ENCODE data around the gene PBXIP1.

The PBXIP1 gene

DNA sequence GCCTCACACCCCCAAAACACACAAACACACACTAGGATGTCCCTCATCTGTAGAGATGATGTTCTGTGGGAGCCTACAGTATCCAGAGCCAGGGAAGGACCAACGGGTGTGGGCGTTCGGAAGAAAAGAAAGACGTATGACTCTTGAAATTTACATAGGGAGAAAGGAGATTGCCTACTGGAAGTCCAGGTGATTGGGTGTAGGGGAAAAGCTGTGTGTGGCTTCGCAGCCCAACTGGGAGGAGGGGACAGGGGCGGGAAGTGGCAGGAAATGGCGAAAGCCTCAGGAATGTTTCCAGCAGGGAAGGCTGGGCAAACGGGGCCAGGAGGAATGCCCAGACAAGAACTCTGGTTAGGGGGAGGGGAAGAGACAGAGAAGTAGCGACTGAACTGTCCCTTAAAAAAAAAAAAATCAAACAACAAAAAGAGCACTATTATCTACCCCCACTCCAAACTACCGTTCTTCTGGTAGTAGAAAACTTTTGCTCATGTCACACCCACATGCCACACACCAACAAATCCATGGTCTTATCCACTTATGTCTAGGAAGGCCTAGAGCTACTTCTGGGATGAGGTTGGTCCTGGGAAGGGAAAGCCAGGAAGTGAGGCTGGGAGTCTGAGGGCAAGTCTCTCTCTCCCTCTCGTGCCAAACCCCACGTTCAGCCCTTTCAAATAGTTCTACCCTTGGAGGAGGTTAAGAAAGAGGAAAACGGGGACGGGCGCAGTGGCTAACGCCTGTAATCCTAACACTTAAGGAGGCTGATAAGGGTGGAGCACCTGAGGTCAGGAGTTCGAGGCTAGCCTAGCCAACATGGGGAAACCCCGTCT is 16.8 kb upstream of the PBXIP1 start:
- no peak for DNase-seq (ENCODE audit: low read depth)

DNA sequence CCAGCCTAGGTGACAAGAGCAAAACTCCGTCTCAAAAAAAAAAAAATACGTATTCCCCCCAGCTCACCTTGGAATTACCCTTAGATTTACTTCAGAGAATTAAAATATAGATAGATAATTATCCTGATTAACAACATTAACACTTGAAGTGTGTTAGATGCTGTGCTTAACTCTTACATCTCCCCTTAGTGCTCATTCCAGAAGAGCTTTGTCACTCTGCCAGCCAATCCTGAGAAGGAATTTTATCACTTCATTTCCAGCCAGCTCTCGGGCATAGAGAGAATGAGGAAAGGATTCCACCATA is 16.3 kb upstream of the PBXIP1 start:
- DNase-seq (ENCODE audit: low read depth): no peak

DNA sequence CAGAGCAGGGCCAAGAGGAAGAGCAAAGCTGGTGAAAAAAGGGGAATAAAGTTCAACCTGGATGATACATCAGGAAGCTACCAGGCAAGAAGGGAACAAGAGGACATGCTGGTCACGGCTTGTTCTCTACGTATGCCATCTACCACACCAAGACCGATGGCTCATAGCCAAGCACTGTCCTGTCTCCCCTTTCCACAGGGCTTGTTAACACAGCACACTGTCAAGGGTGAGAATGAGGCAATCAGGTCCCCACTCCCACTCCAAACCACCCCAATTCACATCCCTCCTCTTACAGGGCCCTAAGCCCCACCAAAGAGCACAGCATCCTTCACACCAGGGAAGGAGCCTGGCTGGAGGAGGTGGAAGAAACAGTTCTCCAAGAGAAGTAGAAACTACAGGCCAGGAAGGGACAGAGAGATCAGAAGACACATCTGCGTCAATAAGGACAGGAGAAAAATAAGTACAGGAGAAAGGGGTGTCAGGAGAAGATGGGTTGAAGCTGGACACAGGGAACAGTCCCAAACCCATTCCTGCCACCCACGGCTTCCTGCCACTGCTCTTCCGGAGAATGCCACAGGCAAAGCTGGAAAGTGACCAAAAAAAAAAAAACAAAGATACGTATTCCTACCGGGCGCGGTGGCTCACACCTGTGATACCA is 15.6 kb upstream of the PBXIP1 start:
- DNase-seq (ENCODE audit: low read depth): no peak

DNA sequence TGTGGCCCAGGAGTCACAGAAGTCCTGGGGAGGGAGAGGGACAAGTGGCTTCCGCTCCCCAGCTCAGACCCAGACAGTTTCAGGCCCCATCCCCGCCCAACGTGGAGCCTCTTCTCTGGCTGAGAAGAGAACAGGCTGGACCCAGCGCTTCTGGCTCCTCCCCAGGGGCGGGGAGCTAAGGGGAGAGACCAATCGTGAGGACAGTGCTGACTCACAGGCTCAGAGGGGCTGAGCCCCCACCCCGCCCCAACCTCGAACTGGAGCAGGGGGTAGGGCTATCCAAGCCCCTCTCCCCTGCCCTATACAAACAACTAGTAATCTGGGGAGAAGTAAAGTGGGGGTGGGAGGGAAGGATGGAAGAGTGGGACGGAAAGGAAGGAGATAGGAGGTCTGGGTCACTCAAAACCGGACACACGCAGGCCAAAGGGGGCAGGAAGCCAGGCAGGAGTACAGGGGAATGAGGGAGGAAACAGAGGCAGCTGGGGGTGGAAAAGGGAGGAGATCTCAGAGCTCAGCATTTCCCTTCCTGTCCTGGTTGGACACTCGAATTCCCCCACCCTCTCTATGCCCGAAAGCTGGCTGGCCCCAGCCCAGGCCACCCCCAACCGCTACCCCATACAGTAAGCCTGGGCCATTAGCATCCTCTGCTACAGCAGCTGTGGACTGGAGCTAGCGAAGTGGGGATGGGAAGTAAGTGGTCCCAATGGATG is 14.9 kb upstream of the PBXIP1 start, which contains the start of gene SHC1:
Gene SHC1, minus strand, starts transcription at position 117 of the 710 bp plus-strand sequence. CDS start 221 bp downstream, outside the sequence.
- DNase-seq (ENCODE audit: low read depth): no peak

DNA sequence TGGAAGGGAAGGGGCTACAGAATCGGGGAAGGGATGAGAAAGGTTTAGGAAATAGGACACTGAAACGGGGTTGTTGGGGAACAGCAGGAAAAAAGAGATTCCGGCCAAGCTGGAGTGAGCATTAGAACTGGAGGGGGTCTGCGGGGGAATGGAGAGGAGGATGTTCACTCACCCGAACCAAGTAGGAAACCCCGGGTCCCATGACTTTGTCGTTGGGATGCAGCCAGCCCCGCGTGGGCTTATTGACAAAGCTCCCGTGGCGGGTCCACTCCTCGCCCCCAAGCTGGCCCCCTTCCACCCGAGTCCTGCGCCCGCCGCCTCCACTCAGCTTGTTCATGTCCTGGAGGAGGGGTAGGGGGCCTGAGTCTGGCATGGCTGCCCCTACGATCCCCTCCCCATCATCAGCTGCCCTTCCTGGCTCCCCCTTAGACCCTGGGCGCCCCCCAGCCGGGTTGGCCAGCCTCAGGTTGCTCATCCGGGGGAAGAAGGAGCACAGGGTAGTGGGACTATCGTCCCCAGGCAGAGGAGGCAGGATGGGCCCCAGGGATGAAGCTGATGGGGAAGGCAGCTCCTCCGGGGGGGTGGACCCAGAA is 14.1 kb upstream of the PBXIP1 start:
- DNase-seq (ENCODE audit: low read depth): no peak

DNA sequence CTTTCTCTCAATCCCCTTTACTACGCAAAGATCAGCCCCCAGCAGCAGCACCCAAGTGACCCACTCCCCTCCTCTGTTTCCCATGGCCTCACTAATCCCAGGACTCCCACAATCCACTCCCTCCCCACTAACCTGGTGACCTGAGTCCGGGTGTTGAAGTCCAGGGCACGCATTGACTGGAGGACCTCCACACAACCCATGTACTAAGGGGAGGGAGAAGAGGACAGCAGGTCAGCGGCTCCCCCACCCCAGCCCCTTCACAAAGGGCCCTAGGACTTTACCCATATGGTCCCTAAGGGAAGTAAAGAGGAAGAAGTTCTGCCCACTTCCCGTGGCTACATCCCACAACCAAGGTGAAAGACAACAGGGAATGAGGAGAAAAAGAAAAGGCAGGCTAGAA is 13.3 kb upstream of the PBXIP1 start:
- no peak for DNase-seq (ENCODE audit: low read depth)

DNA sequence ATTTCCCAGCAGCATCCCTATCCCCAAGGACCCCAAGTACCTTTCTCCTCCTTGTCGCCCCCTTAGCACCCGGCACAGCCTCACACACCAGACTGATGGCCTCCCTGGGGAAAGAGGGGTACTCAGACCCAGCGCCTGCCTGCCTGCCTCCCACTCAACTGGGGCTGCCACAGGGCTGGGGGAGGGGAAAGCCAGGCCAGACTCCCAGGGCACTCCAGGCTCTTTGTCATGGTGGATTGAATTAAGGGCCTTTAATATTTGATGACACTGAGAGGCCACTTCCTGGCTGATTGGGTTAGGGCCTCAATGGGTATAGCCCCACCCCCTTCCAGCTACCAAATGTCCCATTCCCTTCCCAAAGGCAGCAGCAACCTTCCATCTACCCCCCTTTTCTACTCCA is 12.8 kb upstream of the PBXIP1 start:
- no peak for DNase-seq (ENCODE audit: low read depth)

DNA sequence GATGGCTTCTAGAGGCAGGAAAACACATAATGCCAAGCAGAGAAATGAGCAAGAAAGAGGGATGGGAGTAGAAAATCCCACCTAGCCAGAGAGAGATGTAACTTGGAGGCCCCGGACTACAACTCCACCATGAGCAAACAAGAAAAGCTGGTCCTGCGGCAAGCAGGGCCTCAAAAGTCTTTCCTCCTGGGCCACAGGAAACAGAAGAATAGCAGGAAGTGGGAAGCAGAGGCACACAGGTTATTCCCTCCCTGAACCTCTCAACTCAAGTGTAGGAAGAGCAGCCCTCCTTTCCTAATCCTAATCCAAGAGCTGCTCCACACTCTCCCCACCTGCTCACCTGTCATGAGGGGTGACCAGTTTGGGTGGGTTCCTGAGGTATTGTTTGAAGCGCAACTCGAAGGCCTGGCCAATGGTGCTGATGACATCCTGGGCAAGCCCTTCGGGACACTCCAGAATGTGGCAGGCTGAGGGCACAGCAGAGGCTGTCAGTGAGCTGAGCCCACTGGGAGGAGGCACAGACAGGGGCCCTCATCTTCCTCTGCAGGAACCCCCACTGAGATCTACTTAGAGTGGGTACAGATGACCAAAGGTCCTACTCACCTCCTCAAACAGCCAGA is 11.5 kb upstream of the PBXIP1 start:
- no peak for DNase-seq (ENCODE audit: low read depth)

DNA sequence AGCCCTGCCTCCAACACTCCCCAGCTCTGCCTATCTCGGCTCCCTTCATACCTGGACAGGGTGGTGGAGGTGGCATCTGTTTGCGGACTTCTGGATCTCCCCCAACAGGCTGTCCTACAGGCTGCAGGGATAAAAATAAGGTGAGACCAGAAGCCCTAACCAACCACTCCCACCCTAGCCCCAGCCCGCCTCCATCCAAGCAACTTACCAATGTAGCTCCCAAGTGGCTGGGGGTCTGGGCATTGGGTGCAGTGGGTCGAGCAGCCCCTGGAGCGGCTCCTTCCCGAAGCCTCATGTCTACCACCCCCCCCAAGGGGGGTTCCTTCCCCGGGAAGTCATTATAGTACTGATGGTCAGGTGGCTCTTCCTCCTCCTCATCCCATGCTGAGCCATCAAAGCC is 10.2 kb upstream of the PBXIP1 start:
- no peak for DNase-seq (ENCODE audit: low read depth)

DNA sequence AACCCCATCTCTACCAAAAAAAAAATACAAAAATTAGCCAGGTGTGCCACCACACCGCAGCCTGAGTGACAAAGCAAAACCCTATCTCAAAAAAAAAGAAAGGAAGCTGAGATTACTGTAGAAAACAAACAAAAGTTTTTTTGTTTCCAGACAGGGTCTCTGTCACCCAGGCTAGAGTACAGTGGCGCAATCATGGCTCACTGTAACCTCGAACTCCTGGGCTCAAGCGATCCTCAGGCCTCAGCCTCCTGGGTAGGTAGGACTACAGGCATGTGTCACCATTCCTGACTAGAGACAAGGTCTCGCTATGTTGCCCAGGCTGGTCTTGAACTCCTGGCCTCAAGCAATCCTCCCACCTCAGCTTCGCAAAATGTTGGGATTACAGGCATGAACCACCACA is 8.5 kb upstream of the PBXIP1 start:
- no peak for DNase-seq (ENCODE audit: low read depth)

DNA sequence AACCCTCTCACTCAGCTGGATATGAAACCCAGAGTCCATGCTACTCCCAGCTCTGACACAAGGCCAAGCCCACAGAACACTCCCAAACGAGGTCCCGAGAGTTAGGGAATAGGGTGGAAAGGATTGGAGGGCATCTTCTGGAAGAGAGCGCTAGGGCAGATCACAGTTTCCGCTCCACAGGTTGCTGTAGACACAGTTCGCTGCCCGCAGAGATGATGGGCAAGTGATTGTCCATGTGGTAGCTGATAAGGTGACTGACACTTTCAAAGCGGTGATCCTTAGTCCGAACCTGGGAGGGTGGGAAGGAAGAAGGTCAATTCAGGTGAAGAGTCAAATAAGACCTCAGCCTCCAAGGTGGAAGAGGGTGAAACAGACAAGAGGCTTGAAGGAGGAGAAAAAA is 7.7 kb upstream of the PBXIP1 start:
- DNase-seq (ENCODE audit: low read depth): no peak

DNA sequence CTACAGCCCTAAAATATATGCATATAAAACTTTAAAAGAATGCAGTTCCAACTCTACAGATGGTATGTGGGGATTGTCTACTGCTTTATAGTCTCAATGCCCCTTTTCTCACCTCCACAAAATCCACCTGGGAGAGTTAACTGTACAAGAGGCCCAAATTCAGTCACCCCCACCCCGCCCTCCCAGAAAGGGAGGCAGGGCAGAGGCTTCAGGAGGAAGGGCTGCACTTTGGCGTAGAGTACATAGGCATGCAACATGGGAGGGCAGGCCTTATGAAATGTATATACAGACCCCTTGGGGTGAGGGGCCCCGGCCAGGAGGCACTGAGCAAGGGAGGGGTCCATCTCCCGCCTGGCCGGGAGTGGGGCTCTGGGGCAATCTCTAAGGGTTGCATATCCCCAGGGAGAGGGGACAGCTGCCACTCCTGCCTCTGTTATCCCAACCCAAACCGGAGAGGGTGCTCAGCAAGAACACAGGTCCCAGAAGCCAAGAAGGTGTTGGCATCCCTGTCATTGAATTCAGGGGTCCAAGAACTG is 7.0 kb upstream of the PBXIP1 start:
- DNase-seq (ENCODE audit: low read depth): no peak

DNA sequence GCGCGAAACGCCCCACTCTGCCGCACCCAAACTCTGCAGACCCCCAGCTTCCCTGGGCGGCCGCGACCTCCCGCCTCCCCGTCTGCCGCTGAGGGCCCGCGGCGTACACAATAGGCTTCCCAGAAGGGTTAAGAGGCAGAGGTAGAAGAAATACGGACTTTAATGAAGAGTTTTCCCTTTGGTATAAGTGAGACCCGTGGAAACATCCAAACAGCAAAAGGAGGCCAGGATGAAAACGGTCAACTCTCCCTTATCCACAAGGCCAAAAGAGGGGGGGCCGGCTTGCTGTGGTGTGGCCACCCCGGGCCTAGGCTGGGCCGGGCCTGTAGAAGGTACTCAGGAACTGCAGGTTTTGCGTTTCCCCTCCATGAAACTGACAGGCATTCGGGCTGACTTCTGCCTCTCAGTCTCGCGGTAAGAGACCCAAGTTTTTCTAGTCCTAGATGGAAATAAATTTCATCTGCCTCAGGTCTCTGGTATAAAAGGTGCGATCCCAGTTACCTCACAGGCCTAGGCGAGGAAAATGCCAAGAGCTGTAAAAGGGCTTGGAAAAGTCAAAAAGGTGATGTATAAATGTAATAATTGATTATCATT is 6.4 kb upstream of the PBXIP1 start:
- DNase-seq (ENCODE audit: low read depth): no peak

DNA sequence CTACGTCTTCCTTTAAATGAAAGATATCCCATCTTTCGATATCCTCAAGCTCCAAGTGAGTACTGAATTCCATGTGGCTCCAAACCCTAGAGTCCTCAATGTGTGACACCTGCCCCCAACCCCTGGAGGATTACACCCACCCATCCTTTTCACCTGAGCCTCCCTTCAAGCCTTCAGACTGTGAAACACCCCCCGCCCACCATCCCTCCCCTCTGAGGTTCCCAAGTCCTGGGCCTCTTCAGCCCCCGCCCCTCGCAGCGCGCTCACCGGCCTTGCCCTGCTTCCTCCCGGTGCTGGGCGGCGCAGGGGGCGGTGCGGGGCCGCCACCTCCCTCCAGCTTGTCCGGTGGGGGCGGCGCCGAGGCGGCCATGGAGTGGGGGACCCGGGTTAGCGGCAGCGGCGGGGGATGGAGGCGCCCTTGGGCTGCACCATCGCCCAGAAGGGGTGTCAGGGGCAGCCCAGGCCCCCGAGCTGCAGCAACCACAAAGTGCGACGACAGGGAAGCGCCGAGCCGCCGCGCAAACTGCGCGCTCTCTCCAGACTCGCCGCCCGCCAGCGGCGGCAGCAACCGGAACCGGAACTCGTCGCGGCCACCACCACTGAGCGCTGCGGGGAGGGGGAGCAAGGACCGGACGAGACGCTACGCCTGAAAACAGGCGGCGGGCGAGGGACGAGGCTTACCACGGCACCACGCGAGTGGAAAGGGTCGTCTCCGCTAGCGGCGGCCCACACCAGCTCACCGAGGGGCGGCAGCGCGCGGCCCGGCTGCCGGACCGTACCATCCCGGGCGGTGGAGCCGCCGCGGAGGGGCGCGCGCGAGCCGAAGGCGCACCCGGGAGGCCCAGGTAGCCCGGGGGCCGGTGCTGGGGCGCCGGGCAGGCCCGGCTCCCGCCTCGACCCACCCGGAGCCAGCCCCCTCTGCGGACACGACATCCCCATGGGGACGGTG is 5.6 kb upstream of the PBXIP1 start, which contains the start of gene PYGO2:
Gene PYGO2, minus strand, starts transcription at position 576 of the 949 bp plus-strand sequence. Its CDS starts 206 bp downstream, at position 370.
- DNase-seq (ENCODE audit: low read depth): peak; percentile 80

DNA sequence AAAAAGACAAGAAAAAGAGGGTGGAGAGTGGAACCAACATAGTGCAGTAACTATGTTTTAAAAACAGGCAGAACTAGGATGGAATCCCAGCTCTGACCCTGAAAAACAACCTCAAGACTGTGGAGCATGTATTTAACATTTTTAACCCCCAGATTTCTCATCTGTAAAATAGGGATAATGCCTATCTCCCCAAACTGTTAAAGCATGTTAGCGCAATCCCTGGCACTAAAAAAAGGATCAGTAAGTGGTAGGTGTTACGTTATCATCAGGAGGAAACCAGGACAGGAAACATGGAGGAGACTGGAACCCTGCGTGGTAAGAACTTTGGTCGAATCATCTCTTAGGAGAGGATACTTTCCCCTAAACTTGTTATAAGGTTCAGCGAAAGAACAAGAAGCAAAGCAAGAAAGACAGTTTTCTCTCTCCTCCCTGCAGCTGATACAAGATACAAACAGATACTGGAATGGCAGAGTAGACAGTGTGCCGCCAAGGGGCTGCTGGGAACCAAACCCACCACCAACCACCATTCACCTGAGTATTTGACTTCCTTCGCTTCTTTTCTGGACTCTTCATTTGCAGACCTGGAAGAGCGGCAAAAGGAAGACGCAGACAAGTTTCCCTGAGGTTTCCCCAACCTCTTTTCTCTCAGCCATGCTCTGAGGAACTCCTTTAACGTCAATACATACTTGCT is 4.7 kb upstream of the PBXIP1 start:
- no peak for DNase-seq (ENCODE audit: low read depth)

DNA sequence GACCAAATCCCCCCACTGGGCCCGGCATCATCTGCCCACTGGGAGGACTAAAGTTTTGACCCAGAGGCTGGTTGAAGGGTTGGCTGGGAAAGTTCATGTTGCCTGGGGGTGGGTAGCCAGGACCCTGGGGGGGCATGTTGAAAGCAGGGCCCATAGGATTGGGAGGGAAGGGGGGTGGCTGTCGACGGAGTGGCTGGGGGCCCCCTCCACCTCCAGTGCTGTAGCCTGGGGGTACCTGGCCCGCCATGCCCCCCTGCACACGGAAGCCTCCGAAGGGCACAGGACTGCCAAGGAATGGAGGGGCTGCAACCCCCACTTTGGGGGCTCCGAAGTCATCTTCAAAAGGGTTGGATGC is 3.5 kb upstream of the PBXIP1 start:
- no peak for DNase-seq (ENCODE audit: low read depth)

DNA sequence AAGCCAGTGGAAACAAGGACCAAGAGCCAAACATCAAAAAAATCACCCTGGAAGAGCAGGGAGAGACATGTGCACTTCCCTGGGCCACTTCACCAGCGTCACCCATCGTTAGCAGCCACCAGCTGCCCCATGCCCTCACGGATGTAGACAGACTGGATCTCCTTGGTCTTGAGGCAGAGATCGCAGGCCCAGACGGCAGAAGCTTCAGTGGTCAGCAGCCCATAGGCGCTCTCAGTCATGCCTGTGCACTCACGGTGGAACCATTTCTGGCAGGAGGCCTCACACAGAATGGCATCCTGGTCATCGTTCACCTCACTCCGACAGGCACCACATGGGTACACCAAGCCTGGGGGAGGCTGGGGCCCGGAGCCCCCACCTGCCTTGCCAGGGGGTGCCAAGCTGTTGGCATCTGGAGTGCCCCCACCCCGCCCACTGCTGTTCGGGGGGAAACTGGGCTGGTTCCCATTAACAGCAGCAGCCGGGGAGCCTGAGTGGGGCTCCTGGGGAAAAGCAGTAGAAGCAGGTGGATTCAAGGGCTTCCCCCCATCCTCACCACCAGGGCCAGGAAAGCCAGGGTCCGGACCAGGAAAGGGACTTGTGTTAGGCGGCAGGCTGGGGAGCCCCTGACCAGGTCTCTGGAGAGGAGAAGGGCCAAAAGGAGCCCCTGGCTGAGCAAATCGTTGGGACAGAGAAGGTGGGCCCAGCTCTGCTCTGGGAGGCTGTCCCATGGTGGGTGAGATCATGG is 3.0 kb upstream of the PBXIP1 start:
- no peak for DNase-seq (ENCODE audit: low read depth)

DNA sequence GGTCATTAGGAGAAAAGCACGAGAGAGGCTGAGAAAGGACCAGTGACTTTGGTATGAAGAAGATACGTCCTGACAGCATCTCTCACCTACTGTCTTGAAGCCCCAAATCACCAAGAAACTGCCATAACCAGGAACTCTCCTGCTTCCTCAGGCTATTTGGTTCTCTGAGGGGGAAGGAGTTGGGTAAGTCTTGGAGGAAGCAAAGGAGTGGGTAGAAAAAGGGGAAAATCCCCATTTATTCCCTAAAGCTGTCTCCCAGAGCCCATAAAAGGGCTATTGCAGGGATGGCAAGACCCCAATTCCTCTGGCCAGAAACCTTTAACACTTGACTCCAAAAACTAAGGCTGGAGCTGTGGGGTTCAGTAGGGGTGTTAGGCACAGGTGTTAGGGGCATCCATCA is 2.1 kb upstream of the PBXIP1 start:
- DNase-seq (ENCODE audit: low read depth): no peak

DNA sequence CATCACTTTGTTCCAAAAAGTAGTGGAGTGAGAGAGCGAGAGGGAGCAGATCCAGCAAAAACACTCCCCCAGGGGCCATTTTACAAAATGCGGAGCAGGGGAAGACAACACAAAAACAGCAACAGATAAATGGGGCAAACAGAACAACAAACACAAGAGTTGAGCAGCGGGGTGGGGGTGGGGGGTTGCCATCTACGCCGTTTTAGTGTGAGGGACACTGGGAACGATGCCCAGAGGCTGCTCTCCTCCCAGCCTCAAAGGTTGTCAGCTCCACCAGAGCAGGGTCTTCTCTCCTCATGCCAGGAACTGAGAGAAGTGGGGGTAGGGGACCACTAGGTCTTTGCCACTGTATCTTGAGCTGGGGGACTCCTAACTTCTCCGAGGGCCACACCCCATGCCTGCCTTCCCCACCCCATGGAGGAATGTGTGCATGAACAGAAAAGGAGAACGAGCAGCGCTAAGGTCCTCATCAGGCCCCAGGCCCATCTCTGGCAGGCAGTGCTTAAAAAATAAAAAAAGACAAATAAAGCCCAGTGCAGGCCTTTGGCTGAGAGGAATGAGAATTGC is 1.3 kb upstream of the PBXIP1 start:
- DNase-seq (ENCODE audit: low read depth): no peak

Measured in T-helper 22 cell (primary cell).